Measurements from ENCODE around the gene DUSP10. TPM values are rescaled to one million over a fixed set of nuclear protein-coding genes. Genes with fewer than 3 reads are reported as not detected.

The DUSP10 gene
- total RNA-seq (2014; rRNA removed; shearing (Covaris generic); ENCODE audit: low replicate concordance) = 21.7 and 37.5 TPM in 2 replicates

DNA sequence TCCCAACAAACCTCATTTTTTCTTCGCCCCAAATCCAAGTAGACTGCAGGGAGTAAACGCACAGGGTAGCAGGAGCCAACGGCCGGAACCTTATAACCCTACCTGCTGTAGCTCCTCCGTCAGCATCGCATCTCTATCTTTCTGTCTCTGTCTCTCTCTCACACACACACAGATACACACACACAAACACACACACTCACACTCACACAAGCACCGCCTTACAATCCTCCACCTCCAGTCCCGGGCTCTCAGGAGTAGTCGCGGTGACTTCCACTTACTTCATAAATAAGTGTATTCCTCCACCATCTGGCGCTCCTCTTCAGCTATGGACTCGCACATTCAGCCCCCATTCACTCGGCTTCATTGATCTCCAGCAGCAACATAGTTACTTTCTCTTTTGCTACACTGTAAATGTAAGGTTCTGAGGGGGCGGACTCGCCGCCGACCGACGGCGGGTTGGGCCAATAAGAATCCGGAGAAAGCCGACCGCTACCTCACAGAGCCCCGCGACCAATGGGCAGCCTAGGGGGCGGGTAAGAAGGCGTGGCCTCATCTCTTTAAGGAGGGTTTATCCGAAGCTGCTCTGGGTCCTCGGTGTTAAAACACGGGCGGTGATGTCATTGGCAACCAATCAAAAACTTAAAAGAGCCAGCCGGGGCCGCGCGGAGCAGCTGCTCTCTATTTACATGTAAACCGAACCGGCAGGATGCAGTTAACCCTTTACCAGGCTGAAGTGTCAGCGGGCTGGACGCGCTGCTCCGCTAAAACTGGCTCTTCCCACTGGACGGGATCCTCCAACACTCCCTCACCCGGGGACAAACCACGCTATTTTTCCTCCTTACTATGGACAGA, at the start of gene DUSP10:
DUSP10 (minus strand) TSS at position 387 of the 852 bp plus-strand sequence. CDS start 2,345 bp downstream, outside the sequence.
- in situ Hi-C loops (cut with HindIII; ENCODE audit: low pct_unique_long_range_greater_than_20kb, low sequenced_read_pairs) = no loop called here
- DNase-seq (ENCODE audit: low read depth) = peak; percentile 100

- in situ Hi-C loops (cut with HindIII; ENCODE audit: low pct_unique_long_range_greater_than_20kb, low sequenced_read_pairs) = no loop called here
- DNase-seq (ENCODE audit: low read depth) = no peak
Observed at GRCh38 chr1:221788466-221788865, 46.6 kb upstream of the DUSP10 start.

DNA sequence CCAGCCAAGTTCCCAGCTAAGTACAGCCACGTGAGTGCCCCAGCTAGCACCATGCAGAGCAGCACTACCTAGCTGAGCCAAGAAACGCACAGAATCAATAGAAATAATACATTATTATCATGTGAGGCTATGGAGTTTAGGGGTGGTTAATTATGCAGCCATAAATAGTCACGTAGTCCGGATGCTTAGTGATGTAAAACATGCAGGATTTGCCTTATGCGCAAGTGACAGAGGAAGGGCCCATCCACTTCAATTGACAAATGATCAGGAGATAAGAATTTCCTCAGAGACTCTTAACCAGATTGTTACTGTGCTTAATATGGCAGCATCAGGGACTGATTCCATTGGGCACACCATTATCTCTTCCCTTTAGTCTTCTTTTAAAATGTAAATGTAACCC, 44.8 kb upstream of the DUSP10 start:
- in situ Hi-C loops (cut with HindIII; ENCODE audit: low pct_unique_long_range_greater_than_20kb, low sequenced_read_pairs) = no loop called here
- DNase-seq (ENCODE audit: low read depth) = no peak

DNA sequence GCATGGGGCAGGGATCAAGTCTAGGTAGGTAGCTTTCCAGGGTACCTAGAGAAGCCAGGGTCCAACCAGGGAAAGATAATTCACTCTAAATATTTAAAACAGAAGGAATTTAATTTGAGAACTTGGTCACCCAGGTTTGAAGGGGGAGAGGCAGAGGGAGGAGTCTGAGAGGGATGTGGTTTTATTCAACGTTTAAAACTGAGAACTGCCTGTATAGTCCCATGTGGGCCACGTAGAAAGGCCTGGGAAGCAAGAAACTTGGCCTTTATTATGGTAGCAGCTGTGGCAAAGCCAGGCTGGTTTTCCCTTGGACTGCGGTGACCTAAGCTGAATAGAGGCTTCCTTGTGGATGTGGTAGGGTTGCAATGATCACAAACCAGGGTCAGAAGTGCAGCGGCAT, 42.0 kb upstream of the DUSP10 start:
- no peak for DNase-seq (ENCODE audit: low read depth)

GRCh38 chr1:221783437-221783836, 41.5 kb upstream of the DUSP10 start:
- no peak for DNase-seq (ENCODE audit: low read depth)
- in situ Hi-C loops (cut with HindIII; ENCODE audit: low pct_unique_long_range_greater_than_20kb, low sequenced_read_pairs) = no loop called here

More for the DNA sequence above, 42.0 kb upstream of the DUSP10 start:
- in situ Hi-C loops (cut with HindIII; ENCODE audit: low pct_unique_long_range_greater_than_20kb, low sequenced_read_pairs) = no loop called here

DNA sequence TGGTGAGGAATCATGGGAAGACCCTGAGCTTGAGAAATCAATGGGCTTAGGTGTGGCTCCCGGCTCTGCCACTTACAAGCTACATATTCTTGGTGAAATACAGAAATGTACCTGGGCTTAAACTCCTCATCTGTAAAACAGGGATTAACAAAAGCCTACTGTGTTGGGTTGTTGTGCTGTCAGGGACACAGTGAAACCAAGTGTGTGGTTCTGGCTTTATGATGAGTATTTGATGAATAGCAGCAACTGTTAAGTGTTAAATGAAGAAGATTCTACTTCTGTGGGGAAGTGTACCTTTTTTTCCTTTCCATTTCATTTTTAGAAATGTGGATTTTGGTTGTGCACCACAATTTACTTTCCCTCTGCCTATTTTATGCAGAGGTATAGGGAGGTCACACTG, 41.1 kb upstream of the DUSP10 start:
- in situ Hi-C loops (cut with HindIII; ENCODE audit: low pct_unique_long_range_greater_than_20kb, low sequenced_read_pairs) = no loop called here
- no peak for DNase-seq (ENCODE audit: low read depth)

- no peak for DNase-seq (ENCODE audit: low read depth)
- in situ Hi-C loops (cut with HindIII; ENCODE audit: low pct_unique_long_range_greater_than_20kb, low sequenced_read_pairs) = no loop called here
Observed at GRCh38 chr1:221782477-221782876, 40.6 kb upstream of the DUSP10 start.

GRCh38 chr1:221781102-221781755, 39.3 kb upstream of the DUSP10 start:
- in situ Hi-C loops (cut with HindIII; ENCODE audit: low pct_unique_long_range_greater_than_20kb, low sequenced_read_pairs) = no loop called here
- DNase-seq (ENCODE audit: low read depth) = no peak

- no peak for DNase-seq (ENCODE audit: low read depth)
- in situ Hi-C loops (cut with HindIII; ENCODE audit: low pct_unique_long_range_greater_than_20kb, low sequenced_read_pairs) = no loop called here
Observed at GRCh38 chr1:221780175-221780574, 38.3 kb upstream of the DUSP10 start.

- no peak for DNase-seq (ENCODE audit: low read depth)
- in situ Hi-C loops (cut with HindIII; ENCODE audit: low pct_unique_long_range_greater_than_20kb, low sequenced_read_pairs) = no loop called here
Observed at GRCh38 chr1:221779771-221780170, 37.9 kb upstream of the DUSP10 start.

DNA sequence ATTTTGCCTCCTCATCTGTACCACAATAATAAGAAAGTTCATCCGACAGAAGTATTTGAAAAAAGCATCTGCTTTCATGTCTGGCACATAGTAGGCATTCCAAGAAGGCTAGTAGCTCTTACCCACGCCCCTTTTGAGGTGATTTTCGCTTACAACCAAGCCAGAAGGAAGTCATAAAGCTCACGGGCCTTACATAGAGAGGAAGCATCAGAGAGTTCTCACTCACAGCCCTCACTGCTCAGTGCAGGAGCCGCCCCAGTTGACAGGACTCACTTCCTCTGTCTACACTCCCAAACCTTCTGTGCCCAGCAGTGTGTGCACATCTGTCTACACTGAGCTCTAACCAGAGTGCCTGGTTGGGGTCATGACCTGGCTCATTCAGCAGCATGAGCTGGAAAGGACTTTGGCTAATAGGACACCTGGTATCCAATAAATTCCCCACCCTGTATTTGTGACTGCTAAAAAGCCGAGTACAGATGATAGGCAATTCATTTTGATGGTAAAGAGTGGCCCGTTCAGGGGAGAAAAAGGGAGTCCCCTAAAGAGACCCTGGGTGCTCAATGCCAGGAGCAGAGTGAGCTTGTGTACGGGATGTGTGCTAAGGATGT, 36.8 kb upstream of the DUSP10 start:
- DNase-seq (ENCODE audit: low read depth) = no peak
- in situ Hi-C loops (cut with HindIII; ENCODE audit: low pct_unique_long_range_greater_than_20kb, low sequenced_read_pairs) = no loop called here

GRCh38 chr1:221778125-221778524, 36.2 kb upstream of the DUSP10 start:
- in situ Hi-C loops (cut with HindIII; ENCODE audit: low pct_unique_long_range_greater_than_20kb, low sequenced_read_pairs) = no loop called here
- DNase-seq (ENCODE audit: low read depth) = no peak

DNA sequence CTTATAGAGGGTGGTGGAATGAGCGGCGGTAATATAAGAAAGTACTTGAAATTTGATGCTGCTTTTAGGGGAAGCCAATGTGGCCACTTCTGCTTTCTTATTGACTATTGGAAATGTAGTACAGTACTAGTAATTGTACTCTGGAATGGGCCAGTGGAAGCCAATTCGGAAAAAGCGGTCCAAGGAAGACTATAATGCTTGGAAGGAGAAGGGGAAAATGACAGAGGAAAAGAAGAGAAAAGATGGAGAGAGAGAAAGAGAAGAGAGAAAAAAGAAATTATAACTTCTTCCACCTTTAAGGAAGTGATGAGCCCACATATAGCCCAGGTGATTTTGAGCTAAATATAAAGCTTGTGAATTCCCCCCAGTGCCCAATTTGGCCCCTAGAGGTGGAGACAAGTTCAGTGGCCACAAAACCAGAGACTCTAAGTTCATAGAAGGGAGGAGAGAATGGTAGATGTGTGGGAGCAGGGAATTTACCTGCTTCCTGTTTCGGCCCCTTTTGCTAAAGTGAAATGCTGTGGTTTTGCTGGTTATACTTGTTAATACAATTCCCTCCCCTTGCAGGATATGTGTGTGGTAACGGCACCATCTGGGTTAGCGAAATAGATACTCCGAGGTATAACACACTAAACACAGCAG, 35.7 kb upstream of the DUSP10 start:
- in situ Hi-C loops (cut with HindIII; ENCODE audit: low pct_unique_long_range_greater_than_20kb, low sequenced_read_pairs) = no loop called here
- no peak for DNase-seq (ENCODE audit: low read depth)

- no peak for DNase-seq (ENCODE audit: low read depth)
- in situ Hi-C loops (cut with HindIII; ENCODE audit: low pct_unique_long_range_greater_than_20kb, low sequenced_read_pairs) = no loop called here
Observed at GRCh38 chr1:221776495-221777301, 34.8 kb upstream of the DUSP10 start.

GRCh38 chr1:221775206-221775605, 33.3 kb upstream of the DUSP10 start:
- in situ Hi-C loops (cut with HindIII; ENCODE audit: low pct_unique_long_range_greater_than_20kb, low sequenced_read_pairs) = no loop called here

GRCh38 chr1:221774054-221774842, 32.4 kb upstream of the DUSP10 start:
- in situ Hi-C loops (cut with HindIII; ENCODE audit: low pct_unique_long_range_greater_than_20kb, low sequenced_read_pairs) = no loop called here
- no peak for DNase-seq (ENCODE audit: low read depth)

More at GRCh38 chr1:221775206-221775605, 33.3 kb upstream of the DUSP10 start:
- no peak for DNase-seq (ENCODE audit: low read depth)

DNA sequence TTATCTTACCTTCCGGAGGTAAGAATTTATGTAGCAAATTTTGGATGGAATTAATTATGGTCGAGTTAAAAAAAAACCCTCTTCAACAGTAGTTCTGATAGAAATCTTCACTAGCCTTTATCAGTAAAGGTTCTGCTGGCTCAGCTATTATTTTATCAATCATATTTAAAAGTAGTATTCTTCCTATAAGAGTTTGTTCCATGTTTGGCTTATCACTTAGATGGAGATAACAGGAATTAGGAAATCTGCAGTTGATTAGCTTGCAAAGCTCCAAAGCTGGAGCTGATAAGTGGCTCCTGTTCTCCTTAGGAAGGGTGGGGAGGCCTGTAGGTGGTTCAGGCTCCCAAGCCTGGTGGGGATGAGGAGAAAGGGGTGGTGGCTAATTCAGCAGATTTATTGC, 31.5 kb upstream of the DUSP10 start:
- no peak for DNase-seq (ENCODE audit: low read depth)
- in situ Hi-C loops (cut with HindIII; ENCODE audit: low pct_unique_long_range_greater_than_20kb, low sequenced_read_pairs) = no loop called here

Measured in Caki2 (cell line).